COLO668 (cell line): ENCODE results near the gene FSD1.
"Not testable (repeated sequence)": the region's sequence is repeated elsewhere in the genome, so short reads cannot be mapped to it uniquely, and the experiment has no call there.

Experiments
- DNase-seq: peaks from one replicate; lab custom pipeline; 2025; ENCODE audit not compliant: unreplicated experiment; lab: John Stamatoyannopoulos, UW

The FSD1 gene

DNA sequence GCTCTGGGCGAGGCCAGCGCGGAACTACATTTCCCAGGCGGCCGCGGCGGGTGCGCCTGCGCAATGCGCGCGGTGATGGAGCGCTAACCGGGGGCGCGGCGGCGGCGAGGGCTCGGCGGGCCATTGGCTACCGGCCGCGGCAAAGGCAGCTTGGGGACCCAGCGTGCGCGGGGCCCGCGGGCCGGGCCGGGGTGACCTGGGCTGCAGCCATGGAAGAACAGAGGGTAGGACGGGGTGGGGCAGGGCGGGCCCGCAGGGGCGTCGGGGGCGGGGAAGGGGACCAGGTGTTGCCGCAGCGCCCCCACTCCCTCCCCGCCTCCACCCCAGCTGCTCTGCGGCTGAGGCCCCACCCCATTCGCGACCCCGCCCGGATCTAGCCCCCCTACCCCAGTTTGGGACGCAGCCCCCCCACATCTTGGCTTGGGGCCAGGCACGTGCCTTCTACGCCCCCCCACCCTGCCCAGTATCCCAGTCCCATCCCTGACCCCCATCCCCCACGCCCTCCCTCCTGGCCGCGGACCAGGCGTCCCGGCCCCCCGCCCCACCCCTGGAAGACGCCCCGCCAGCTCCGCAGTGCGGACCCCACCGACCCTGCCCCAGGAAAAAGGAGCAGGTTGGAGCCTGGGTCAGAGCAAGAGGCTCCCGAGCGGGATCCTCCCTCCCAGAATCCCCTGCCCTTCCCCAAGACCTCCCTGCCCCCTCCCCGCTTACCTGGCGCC, at the start of gene FSD1:
FSD1 (plus strand) TSS at position 61 of the 719 bp plus-strand sequence; CDS start at position 210, 149 bp downstream.
- peak; percentile 76 for DNase-seq

- DNase-seq, result no peak
These were observed 47.8 kb upstream of the FSD1 start for GRCh38 chr19:4256563-4256962.

DNA sequence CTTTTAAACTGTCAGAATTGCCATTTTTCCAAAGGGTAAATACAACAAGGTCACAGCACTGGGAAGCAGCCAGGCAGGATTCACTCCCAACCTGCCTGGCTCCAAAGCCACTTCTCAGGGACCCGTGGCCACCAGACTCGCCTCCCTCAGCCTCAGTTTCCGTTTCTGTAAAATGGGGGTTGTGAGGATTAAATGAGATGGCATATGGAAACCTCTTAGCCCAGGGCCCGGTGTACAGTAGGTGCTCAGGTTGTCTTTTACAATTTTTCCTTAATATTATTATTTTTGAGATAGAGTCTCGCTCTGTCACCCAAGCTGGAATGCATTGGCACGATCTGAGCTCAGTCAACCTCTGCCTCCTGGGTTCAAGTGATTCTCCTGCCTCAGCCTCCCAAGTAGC, 47.4 kb upstream of the FSD1 start:
- no peak for DNase-seq

DNA sequence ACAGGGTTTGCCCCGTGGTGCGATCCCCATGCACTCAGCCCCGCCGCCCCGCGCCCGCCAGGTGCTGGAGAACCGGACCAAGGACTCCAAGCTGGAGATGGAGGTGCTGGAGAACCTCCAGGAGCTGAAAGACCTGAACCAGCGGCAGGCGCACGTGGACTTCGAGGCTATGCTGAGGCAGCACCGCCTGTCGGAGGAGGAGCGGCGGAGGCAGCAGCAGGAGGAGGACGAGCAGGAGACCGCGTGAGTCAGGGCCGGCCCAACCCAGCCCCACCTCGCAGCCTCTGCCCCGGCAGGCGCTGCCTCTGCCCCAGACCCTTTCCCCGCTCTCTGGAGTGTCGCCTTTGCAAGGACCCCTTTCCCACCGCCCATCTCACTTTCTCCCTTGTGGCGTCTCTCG, 46.2 kb upstream of the FSD1 start:
- no peak for DNase-seq

- DNase-seq, result no peak
These were observed 43.7 kb upstream of the FSD1 start for GRCh38 chr19:4260613-4261191.

DNA sequence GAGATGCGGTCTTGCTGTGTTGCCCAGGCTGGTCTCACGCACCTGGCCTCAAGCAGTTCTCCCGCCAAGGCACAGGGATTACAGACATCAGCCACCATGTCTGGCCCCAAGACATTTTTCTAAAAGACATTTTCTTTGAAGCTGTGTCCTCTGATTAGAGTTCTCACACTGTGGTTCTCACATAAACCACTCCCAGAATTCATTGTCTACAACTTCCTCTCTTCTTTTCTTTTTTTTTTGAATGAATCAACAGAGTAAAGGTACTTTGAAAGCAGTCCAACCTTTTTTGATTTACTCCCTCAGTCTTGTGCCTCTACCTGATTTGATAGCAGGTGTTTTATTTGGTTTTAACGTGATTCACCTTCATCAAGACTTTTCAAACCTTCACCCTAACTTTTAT, 39.6 kb upstream of the FSD1 start:
- no peak for DNase-seq

DNA sequence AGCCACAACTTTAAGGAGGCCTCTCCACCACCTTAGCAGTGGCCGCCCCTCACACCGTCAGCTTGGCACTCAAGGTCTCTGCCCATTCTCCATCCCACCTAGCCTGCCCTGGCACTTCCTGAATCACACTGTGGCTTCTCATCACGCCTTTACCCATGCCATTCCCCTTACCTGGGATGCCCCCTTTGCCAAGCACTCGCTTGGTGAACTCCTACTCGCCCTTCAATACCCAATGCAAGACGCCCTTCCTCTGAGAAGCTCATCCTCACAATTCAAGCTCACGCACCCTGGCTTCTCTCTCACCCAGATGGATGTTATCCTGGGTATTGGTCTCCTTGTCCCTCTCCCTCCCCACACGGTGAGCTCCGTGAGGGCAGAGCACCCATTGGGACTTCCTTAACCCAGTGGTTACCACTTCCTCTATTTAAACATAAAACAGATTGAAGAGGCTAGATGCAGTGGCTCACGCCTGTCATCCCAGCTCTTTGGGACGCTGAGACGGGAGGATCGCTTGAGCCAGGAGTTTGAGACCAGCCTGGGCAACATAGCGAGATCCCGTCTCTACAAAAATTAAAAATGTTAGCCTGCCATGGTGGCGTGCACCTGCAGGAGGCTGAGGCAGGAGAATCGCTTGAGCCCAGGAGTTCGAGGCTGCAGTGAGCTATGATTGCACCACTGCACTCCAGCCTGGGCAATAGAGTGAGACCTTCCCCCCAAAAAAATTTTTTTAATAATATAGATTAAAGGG, 38.0 kb upstream of the FSD1 start:
- no peak for DNase-seq

DNA sequence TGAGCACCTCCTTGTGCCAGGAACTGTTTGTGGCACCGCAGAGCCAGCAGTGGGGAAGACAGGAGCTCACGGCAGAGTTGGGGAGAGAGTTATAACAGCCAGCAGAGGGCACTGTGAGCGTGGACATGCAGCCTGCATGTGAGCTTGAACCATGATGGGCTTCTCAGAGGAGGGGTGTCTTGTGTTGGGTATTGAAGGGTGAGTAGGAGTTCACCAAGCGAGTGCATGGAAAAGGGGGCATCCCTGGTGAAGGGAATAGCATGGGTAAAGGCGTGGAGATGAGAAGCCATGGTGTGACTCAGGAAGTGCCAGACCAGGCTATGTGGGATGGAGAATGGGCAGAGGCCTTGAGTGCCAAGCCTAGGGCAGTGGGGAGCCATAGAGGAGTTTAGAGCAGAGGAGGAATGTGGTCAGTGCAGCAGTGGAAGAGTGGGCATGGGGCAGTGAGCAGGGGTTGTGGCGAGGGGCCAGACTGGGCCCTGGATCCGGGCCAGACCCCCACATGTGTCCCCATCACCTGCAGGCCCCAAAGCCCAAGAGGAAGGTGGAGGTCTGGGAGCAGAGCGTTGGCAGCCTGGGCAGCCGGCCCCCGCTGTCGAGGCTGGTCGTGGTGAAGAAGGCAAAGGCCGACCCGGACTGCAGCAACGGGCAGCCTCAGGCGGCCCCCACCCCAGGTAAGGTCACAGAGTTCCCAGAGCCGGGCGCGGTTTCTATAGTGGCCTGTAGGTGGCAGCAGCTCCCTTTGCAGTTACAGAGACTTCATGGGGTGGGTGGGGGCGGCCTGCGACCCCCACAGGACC, 37.1 kb upstream of the FSD1 start:
- peak; percentile 47 for DNase-seq

DNA sequence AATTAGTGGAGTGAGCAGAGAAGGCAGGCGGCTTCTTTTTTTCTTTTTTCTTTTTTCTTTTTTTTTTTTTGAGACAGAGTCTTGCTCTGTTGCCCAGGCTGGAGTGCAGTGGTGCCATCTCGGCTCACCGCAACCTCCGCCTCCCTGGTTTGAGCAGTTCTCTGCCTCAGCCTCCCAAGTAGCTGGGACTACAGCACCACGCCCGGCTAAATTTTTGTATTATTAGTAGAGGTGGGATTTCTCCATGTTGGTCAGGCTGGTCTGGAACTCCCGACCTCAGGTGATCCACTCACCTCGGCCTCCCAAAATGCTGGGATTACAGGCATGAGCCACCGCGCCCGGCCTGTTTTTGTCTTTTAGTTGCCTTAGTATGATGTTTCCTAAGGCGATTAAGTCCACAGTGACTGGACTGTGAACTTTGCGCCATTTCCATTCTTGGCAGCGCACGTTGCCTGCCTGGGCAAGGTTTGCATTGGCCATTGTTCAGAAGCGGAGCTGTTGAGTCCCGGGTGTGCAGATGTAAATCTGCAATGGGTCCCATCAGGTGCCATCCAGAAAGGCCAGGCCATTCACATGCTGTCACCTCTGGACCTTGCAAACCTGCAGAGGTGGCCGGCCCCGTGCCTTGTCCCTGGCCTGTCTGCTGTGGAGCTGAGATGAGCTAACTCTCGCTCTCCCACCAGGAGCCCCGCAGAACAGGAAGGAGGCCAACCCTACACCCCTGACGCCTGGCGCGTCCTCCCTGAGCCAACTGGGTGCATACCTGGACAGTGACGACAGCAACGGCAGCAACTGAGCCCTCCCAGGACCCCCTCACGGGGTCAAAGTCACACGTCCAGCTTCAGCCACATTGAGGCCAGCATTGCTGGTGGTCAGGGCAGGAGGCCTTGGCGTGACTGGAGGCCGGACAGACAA, 36.2 kb upstream of the FSD1 start:
- no peak for DNase-seq

DNA sequence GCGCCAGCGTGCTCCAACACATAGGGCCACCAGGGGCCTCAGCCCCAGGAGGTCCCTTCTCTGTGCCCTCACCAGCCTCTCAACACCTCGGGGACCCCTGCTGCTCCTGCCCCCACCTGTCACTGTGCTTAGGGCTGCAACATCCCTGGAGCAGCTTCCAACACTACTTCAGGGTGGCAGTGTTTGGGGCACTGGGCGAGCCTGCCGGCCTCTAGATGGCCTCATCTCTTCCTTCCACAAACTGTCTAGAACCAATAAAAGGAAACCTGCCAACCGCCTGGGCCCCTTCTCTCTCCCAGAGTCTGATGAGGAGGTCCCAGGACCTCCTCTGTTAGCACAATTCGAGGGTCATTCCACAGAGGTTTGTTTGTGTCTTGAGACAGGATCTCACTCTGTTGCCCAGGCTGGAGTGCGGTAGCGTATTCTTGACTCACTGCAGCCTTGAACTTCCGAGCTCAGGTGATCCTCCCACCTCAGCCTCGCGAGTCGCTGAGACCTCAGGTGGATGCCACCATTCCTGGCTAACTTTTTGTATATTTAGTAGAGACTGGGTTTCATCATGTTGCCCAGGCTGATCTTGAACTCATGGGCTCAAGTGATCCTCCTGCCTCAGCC, 35.5 kb upstream of the FSD1 start:
- DNase-seq, result no peak

DNA sequence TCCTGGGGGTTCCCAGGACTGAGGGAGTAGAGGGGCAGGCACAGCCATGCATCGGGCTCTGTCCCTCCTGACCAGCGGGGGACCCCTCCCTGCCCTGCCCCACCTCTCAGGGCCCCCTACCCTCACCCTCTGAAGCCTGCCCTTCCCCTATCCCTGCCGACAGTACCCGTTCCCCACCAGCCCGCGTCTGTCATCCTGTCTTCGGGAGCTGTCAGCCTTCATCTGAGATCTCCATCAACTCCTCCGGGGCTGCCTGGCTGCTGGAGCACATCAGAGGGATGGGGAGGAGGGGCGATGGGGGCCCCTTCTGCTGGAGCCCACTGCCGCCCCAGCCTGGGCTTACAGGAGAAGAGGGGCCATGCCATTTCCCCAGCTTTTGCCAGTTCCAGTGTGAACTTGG, 31.5 kb upstream of the FSD1 start:
- DNase-seq, result no peak

GRCh38 chr19:4274321-4274686, 30.1 kb upstream of the FSD1 start:
- not testable (repeated sequence) for DNase-seq

DNA sequence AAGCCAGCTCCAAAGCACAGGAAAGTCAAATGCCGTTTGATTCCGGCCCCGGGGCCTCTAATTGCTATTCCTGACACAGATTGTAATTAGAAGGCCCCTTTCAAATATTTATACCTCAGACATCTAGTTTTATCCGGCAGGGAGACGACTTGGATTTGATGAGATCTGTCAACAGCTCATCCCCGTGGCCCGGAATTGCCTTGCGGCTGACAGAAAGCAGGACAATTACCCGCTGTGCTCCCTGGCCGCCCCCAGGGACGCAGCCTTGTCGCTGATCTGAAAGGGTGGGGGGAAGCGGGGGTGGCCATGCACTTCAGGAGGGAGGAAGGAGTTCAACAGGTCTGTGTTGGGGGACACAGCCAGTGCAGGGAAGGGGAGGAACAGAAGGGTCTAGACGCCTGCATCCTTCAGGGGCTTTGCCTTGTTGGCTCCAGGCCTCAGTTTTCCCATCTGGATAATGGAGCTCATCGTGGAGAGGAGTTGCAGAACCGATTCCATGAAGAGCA, 27.2 kb upstream of the FSD1 start:
- no peak for DNase-seq

GRCh38 chr19:4278010-4278409, 26.4 kb upstream of the FSD1 start:
- DNase-seq, result no peak

DNA sequence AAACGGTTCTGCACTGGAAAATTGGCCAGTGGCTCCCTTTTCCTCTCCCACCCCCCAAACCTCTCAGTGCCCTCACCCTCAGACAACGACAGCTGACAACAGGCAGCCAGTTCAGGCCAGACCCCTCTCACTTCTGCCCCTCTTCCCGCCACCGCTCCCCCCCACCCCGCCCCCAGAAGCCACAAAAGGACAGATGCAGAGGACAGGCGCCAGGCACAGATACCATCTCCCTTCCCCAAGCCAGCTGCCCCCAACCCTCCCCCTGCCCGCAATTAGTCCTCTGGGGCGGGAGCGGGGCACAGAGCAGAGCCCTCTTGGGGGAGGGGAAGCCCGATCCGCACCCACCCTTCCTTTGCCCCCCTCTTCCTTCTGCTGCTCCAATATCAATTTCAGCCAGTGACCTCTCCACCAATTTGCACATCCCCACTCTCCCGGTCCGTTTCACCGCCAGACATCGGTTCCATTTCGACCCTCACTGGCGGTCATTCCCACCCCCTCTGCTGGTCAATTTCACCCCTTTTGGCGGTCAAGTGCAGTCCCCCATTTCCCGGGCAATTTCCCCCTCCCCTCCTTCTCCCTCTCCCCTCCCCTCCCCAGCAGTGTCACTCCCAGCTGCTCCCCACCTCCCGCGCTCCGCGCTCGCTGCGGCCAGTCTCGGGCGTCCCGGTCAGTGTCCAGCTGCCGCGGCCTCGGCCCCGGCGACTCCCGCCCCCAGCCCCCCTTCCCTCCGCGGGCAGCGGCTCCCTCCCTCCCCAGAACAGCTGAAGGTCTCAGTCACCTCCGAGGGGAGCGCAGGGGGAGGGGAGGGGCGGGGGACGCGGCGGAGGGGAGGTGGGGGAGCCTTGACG, 25.8 kb upstream of the FSD1 start, which contains the start of gene SHD:
SHD (plus strand) TSS at position 848 of the 848 bp plus-strand sequence. CDS start 798 bp downstream, outside the sequence.
- no peak for DNase-seq

DNA sequence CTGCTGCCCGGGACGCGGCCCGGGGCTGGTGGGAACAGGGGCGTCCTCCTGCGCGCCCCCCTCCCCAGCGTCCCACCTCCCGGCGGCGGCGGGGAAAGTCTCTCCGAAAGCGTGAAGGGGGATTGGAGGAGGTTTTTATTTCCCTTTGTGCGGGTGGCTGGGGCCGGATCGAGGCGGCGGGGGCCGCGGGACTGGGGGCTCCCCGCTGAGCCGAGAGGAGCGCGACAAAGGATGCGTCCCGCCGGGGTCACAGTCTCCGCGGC, 25.2 kb upstream of the FSD1 start:
- no peak for DNase-seq

DNA sequence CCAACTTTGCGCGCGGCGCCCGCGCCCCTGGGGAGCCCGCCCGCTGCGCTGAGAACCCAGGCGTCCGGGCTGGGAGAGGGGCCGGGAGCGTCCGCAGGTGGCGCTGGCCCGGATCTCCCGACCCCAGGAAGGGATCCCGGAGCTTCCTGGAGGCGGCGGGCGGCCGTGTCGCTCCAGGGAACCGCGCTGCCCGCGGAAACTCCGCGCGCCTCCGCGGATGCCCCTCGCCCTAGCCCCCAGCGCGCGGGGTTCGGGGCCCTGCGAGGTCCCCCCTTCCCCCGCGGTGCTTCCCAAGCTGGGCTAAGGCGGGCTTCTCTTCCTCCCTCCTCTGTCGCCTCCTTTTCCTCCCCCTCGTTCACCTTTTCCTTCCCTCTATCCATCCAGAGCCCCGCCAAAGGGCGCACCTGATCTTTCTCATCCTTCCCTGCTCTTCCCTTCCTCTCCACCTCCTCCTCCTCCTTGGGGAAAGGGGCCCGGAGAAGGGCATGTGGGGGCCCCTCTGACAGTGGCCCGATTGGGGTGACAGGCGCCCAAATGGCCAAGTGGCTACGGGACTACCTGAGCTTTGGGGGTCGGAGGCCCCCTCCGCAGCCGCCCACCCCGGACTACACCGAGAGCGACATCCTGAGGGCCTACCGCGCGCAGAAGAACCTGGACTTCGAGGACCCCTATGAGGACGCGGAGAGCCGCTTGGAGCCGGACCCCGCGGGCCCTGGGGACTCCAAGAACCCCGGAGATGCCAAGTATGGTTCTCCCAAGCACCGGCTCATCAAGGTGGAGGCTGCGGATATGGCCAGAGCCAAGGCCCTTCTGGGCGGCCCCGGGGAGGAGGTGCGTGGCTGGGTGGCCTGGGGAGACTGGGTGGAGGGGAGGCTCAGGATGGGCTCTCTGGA, 24.6 kb upstream of the FSD1 start:
- DNase-seq, result no peak
